Measurements from ENCODE around the gene MTMR11. TPM values are rescaled to one million over a fixed set of nuclear protein-coding genes. Genes with fewer than 3 reads are reported as not detected.

Gene MTMR11
- total and polyA plus RNA-seq, 9 of the 15 experiments (the other 6 are each of a cell fraction or from before 2014, with no cell fraction given) = 0.09 to 1.6 (median 0.51) TPM

- H3K4me3 ChIP-seq = peak overlapping the region; percentile 93; the same call in 1 of the 2 replicates
- ChIA-PET POLR2A (no interaction called here), CTCF (ENCODE audit: low intra/inter-chr PET ratio) (no interaction called here)
- FAIRE-seq (no peak), ATAC-seq (no peak), DNase-seq (ENCODE audit: extremely low read depth in 1 of 4, low spot score in 3 of 4) (no peak)
- peak overlapping the region; percentile 96 for H3K4me2 ChIP-seq (ENCODE audit: insufficient read depth, low read length)
- intact Hi-C loops (cut with micrococcal nuclease) = no loop called here
- TSS peak; percentile 65 for BruUV-seq (replicated peaks)
- H2AFZ ChIP-seq (ENCODE audit: low read depth, low read length) = no peak overlapping the region
- peak overlapping the region; percentile 76 to 84; a peak in 3 of 4 replicates for H3K9ac ChIP-seq (ENCODE audit: insufficient read depth in 1 of 2, low read depth in 2 of 2, low read length in 2 of 2)
- in situ Hi-C loops (cut with MboI) = no loop called here
- peaks cover 50% of the 10 kb centered on the region for H3K36me3 ChIP-seq (ENCODE audit: control insufficient read depth, insufficient read depth, low read length)
- 0 out of 2 replicates have a peak, but pooled peaks cover 3% of the 10 kb centered on the region for H4K20me1 ChIP-seq (replicated peaks; ENCODE audit: control insufficient read depth, insufficient read depth, low read length)
- peaks cover 36% of the 10 kb centered on the region for H3K79me2 ChIP-seq (ENCODE audit: control insufficient read depth, insufficient read depth, low read length)
- TF ChIP-seq TFE3 (CRISPR knock-in tag; IDR thresholded peaks at IDR 0.05) (no peak), CHCHD3 (CRISPR knock-in tag; IDR thresholded peaks at IDR 0.05) (no peak), EZH2 (IDR thresholded peaks at IDR 0.05; ENCODE audit: borderline replicate concordance, low read depth, low read length) (no peak), MAFK (IDR thresholded peaks at IDR 0.05; ENCODE audit: low read length) (no peak)
- H3K9me3 ChIP-seq (replicated peaks; ENCODE audit: control insufficient read depth, insufficient read depth, low read depth, low read length) = no peaks in the 10 kb centered on the region
- 78% methylated on average over 9 of the region's 9 CpGs for WGBS (ENCODE audit: insufficient coverage, low coverage, missing lambda C conversion rate)
- H3K9me1 ChIP-seq (ENCODE audit: control insufficient read depth, insufficient read depth, low read length) = no peaks in the 10 kb centered on the region
- no peaks in the 10 kb centered on the region for H3K27me3 ChIP-seq (ENCODE audit: control insufficient read depth in 2 of 2, insufficient read depth in 2 of 2, low read length in 2 of 2)
- no peak overlapping the region for H3K27ac ChIP-seq (ENCODE audit: extremely low read depth, low read depth, low read length)
- H3K4me1 ChIP-seq (replicated peaks in 1 of 2; ENCODE audit: control insufficient read depth in 2 of 2, insufficient read depth in 2 of 2, low read length in 2 of 2) = peaks cover 22 to 23% of the 10 kb centered on the region in 2 experiments
These were observed 10.4 kb downstream of the MTMR11 start for GRCh38 chr1:149926296-149926695.

- BruUV-seq (replicated peaks) = no TSS peak
- ATAC-seq (no peak), DNase-seq (ENCODE audit: extremely low read depth in 1 of 4, low spot score in 3 of 4) (no peak), FAIRE-seq (no peak)
- H3K4me1 ChIP-seq (replicated peaks in 1 of 2; ENCODE audit: control insufficient read depth in 2 of 2, insufficient read depth in 2 of 2, low read length in 2 of 2) = peaks cover 22 to 23% of the 10 kb centered on the region in 2 experiments
- H3K4me3 ChIP-seq = no peak overlapping the region
- POLR2A ChIA-PET = interaction anchor here (0.6 to 1.1 kb wide), 2 partner anchors 10 to 337 kb away, joined by 3 to 5 read pairs; no protein-coding TSS in a partner anchor
- 94% methylated on average over 2 of the region's 2 CpGs for WGBS (ENCODE audit: insufficient coverage, low coverage, missing lambda C conversion rate)
- H4K20me1 ChIP-seq (replicated peaks; ENCODE audit: control insufficient read depth, insufficient read depth, low read length) = 0 out of 2 replicates have a peak, but pooled peaks cover 3% of the 10 kb centered on the region
- in situ Hi-C loops (cut with MboI) (no loop called here), intact Hi-C loops (cut with micrococcal nuclease) (no loop called here)
- peaks cover 50% of the 10 kb centered on the region for H3K36me3 ChIP-seq (ENCODE audit: control insufficient read depth, insufficient read depth, low read length)
- no peak overlapping the region for H2AFZ ChIP-seq (ENCODE audit: low read depth, low read length)
- CTCF ChIA-PET (ENCODE audit: low intra/inter-chr PET ratio) = no interaction called here
- peaks cover 36% of the 10 kb centered on the region for H3K79me2 ChIP-seq (ENCODE audit: control insufficient read depth, insufficient read depth, low read length)
- no peak overlapping the region for H3K27ac ChIP-seq (ENCODE audit: extremely low read depth, low read depth, low read length)
- H3K27me3 ChIP-seq (ENCODE audit: control insufficient read depth in 2 of 2, insufficient read depth in 2 of 2, low read length in 2 of 2) = no peaks in the 10 kb centered on the region
- TF ChIP-seq GTF2F1 (IDR thresholded peaks at IDR 0.05; ENCODE audit: low read depth, low read length) (no peak), RBFOX2 (IDR thresholded peaks at IDR 0.05; ENCODE audit: low read depth, low read length) (peak; percentile 34; the same call in 1 of the 2 replicates)
- H3K4me2 ChIP-seq (ENCODE audit: insufficient read depth, low read length) = no peak overlapping the region
- H3K9me3 ChIP-seq (replicated peaks; ENCODE audit: control insufficient read depth, insufficient read depth, low read depth, low read length) = no peaks in the 10 kb centered on the region
- H3K9me1 ChIP-seq (ENCODE audit: control insufficient read depth, insufficient read depth, low read length) = no peaks in the 10 kb centered on the region
- peak overlapping the region in 1 of 2 experiments; percentile 84; a peak in 1 of 4 replicates for H3K9ac ChIP-seq (ENCODE audit: insufficient read depth in 1 of 2, low read depth in 2 of 2, low read length in 2 of 2)
These were observed 10.9 kb downstream of the MTMR11 start for GRCh38 chr1:149925751-149926150.

Measured in K562 (cell line).